ENCODE results near the gene C6orf163. TPM values are rescaled to one million over a fixed set of nuclear protein-coding genes. Genes with fewer than 3 reads are reported as not detected.

C6orf163 gene
- total RNA-seq, 1 experiment from 2014 or later: 1.2 TPM

DNA sequence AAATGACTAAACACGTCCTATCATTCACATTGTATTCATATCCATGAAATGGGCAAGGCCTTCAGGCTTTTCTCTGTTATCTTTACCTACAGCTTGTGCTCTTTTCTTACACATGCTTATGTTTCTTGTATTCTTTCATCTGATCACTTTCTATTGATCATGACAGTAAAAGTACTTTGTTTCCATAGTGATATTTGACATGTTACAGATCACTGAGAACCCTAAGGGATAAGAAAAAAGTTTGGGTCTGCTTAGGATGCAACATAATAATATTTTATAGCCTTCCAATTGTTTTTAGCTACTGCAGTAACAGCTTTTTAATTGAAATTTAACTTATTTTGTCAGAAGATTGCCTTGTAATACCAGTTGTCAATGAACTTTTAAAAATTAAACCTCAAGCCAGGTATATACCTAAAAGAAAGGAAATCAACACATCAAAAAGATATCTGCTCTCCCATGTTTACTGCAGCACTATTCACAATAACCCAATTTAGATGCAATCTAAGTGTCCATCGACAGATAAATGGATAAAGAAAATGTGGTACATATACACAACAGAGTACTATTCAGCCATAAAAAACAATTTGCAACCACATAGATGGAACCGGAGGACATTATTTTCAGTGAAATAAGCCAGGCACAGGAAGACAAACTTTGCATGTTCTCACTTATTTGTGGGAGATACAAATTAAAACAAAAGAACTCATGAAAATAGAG is 25.2 kb upstream of the C6orf163 start:
- Histone ChIP-seq H2BK120ac (ENCODE audit: low read depth, low read length, poor library complexity, severe bottlenecking) (no peak overlapping the region), H2AK5ac (ENCODE audit: insufficient read length, low read length) (no peak overlapping the region), H4K91ac (ENCODE audit: insufficient read length, low read depth, low read length) (no peak overlapping the region), H3K4me2 (ENCODE audit: insufficient read depth, insufficient read length, low read length) (no peak overlapping the region), H3K27ac (ENCODE audit: insufficient read length, low read depth, low read length) (no peak overlapping the region), H3K27me3 (ENCODE audit: insufficient read depth, low read length) (no peaks in the 10 kb centered on the region), H3K14ac (ENCODE audit: insufficient read depth, low read length) (no peak overlapping the region), H3K4ac (ENCODE audit: low read depth, low read length) (no peak overlapping the region), H3K79me2 (ENCODE audit: insufficient read depth, low read length) (no peaks in the 10 kb centered on the region), H2AFZ (ENCODE audit: low read length) (no peak overlapping the region), H3K18ac (ENCODE audit: insufficient read length, low read depth, low read length) (no peak overlapping the region), H3K79me1 (ENCODE audit: insufficient read depth, low read depth, low read length, poor library complexity, severe bottlenecking) (no peaks in the 10 kb centered on the region), H4K5ac (ENCODE audit: insufficient read length, low read depth, low read length) (no peak overlapping the region), H2BK5ac (ENCODE audit: insufficient read length, low read length) (no peak overlapping the region), H3K9me3 (ENCODE audit: control insufficient read depth, low read depth, low read length) (no peaks in the 10 kb centered on the region), H3K23ac (ENCODE audit: insufficient read length, low read depth, low read length) (no peak overlapping the region), H2BK15ac (ENCODE audit: low read depth, low read length) (no peak overlapping the region), H3K4me1 (ENCODE audit: insufficient read depth, low read length) (no peaks in the 10 kb centered on the region), H2BK12ac (ENCODE audit: insufficient read length, low read depth, low read length) (no peak overlapping the region), H4K8ac (replicated peaks; ENCODE audit: insufficient read length, low read depth, low read length) (no peak overlapping the region), H2BK20ac (ENCODE audit: low read depth, low read length, poor library complexity, severe bottlenecking) (no peak overlapping the region), H4K20me1 (ENCODE audit: control insufficient read depth, insufficient read depth, insufficient read length) (no peaks in the 10 kb centered on the region), H3K56ac (ENCODE audit: insufficient read length, low read depth, low read length) (no peak overlapping the region), H3K9ac (ENCODE audit: extremely low read depth, insufficient read length, low read length) (no peak overlapping the region), H3T11ph (ENCODE audit: low read length) (no peak overlapping the region), H3K23me2 (ENCODE audit: insufficient read length, low read depth, low read length, poor library complexity, severe bottlenecking) (no peaks in the 10 kb centered on the region)
- DNase-seq: no peak
- peaks cover 0 to 4% of the 10 kb centered on the region in 2 experiments; a peak in 1 of 5 replicates for H3K9me3 Mint-ChIP-seq
- WGBS (ENCODE audit: extremely low coverage, insufficient read length, low lambda C conversion rate): no CpG with 5 or more reads among the region's 3 CpGs
- no peak overlapping the region for H3K27ac Mint-ChIP-seq
- no peak overlapping the region for H3K4me3 Mint-ChIP-seq
- no peaks in the 10 kb centered on the region for H3K27me3 Mint-ChIP-seq (ENCODE audit: low read depth)
- TF ChIP-seq, protein P1, sequence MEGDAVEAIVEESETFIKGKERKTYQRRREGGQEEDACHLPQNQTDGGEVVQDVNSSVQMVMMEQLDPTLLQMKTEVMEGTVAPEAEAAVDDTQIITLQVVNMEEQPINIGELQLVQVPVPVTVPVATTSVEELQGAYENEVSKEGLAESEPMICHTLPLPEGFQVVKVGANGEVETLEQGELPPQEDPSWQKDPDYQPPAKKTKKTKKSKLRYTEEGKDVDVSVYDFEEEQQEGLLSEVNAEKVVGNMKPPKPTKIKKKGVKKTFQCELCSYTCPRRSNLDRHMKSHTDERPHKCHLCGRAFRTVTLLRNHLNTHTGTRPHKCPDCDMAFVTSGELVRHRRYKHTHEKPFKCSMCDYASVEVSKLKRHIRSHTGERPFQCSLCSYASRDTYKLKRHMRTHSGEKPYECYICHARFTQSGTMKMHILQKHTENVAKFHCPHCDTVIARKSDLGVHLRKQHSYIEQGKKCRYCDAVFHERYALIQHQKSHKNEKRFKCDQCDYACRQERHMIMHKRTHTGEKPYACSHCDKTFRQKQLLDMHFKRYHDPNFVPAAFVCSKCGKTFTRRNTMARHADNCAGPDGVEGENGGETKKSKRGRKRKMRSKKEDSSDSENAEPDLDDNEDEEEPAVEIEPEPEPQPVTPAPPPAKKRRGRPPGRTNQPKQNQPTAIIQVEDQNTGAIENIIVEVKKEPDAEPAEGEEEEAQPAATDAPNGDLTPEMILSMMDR (conservative IDR thresholded peaks at IDR 0.05): no peak
- no peaks in the 10 kb centered on the region for H3K36me3 Mint-ChIP-seq (ENCODE audit: insufficient read depth in 1 of 3, low read depth in 3 of 3)
- H3K4me1 Mint-ChIP-seq: peaks cover 7 to 8% of the 10 kb centered on the region in 2 experiments

All from H9 (cell line).